IMR-90 (cell line): ENCODE results near the gene BCKDK. TPM values are rescaled to one million over a fixed set of nuclear protein-coding genes. Genes with fewer than 3 reads are reported as not detected.

Experiments
- SMC3 ChIP-seq: fragments of 150-350 bp; IDR thresholded peaks from 2 replicates; pipeline ENCODE4 v1.6.1; 2016; ENCODE audit warnings: low read depth, mild to moderate bottlenecking, antibody characterized with exemption, low read length, moderate library complexity
- USF2 ChIP-seq: fragments of 150-350 bp; IDR thresholded peaks from 2 replicates; pipeline ENCODE4 v1.6.1; 2017; ENCODE audit warnings: mild to moderate bottlenecking, antibody characterized with exemption, low read length, low read depth
- polyA plus RNA-seq, 3 experiments: library from polyadenylated mRNA; depleted of rRNA; stranded (reverse); fragments of >200 nt; gene quantifications; 2 replicates each; pipeline ENCODE4 v1.2.3, GENCODE V29; 2012; ENCODE audit warnings: low replicate concordance in 1 of 3
- total RNA-seq: library from RNA; depleted of rRNA; stranded (reverse); fragments of >200 nt; gene quantifications from 2 replicates; pipeline ENCODE4 v1.2.3, GENCODE V29; 2012

The BCKDK gene
- total and polyA plus RNA-seq, 2 of the 4 experiments (the other 2 are of a cell fraction), result 26.0 to 79.3 TPM

DNA sequence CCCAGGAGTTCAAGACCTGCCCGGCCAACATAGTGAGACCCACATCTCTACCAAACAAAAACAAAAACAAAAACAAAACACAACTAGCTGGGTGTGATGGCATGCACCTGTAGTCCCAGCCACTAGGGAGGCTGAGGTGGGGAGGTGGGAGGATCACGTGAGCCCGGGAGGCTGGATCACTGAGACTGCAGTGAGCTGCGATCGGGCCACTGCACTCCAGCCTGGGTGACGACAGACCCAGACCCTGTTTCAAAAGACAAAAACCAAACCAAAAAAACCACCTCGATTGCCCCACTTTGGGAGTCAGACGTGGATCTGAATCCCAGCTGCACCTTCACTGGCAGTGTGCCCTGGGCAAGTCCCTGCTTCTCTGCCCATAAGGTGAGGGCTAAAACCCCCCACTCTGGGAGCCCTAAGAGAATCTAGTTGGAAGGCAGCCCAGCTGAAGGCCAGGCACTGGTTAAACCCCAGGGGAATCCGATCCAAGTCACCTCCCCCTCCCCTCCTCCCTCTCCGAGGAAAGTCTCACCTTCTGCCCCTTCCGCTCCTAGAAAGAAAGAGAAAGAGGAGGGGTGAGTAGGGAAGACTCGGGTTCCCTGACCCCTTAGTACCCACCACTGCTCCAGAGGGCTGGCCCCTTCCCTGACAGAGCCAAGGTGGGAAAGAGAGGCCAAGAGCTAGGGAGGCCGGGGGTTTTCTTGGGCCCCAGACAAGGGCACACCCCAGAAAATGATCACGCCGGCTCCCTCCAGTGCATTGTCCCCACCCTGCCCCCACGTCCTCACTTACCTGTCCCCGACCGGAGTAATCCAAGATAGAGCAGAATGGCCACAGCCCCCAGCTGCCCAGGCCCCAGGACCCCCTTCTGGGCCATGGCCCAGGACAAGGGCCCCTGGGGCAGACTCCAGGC, 26.7 kb downstream of the BCKDK start (continued):
- TF ChIP-seq USF2 (no peak; the same call in 1 of the 2 replicates), SMC3 (no peak)
